Measurements from ENCODE around the gene EOLA2.

Gene EOLA2

GRCh38 chrX:149938427-149938880, at the start of gene EOLA2:
Gene EOLA2, minus strand, starts transcription at chrX:149938491. Its CDS starts 4,617 bp downstream, at chrX:149933874.
- peak; percentile 96 for DNase-seq (ENCODE audit: extremely low read depth, low read depth)
- peak; percentile 54 for TF ChIP-seq CTCF (IDR thresholded peaks at IDR 0.05; ENCODE audit: low read depth, low read length)

GRCh38 chrX:149987613-149988012, 49.3 kb upstream of the EOLA2 start:
- no peak for DNase-seq (ENCODE audit: extremely low read depth, low read depth)
- no peak for TF ChIP-seq CTCF (IDR thresholded peaks at IDR 0.05; ENCODE audit: low read depth, low read length)

DNA sequence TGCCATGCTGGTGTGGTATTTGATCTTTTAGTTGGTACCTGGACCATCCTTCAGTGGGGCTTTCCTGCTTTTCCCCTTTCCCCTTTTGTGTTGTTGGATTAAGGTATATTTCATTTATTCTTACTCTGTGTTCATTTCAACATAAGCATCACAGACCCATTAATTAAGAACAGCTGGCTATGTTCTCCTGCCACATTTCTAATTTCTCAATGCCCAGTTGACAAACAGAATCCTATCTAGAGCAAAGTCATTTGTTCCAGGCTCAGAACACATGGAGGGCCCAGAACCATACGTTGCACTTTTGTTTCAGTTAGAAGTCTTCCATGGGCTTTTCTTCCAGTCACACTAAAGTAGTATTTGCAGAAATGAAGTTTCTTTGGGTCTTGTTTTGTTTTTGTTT, 46.1 kb upstream of the EOLA2 start:
- no peak for TF ChIP-seq CTCF (IDR thresholded peaks at IDR 0.05; ENCODE audit: low read depth, low read length)
- no peak for DNase-seq (ENCODE audit: extremely low read depth, low read depth)

DNA sequence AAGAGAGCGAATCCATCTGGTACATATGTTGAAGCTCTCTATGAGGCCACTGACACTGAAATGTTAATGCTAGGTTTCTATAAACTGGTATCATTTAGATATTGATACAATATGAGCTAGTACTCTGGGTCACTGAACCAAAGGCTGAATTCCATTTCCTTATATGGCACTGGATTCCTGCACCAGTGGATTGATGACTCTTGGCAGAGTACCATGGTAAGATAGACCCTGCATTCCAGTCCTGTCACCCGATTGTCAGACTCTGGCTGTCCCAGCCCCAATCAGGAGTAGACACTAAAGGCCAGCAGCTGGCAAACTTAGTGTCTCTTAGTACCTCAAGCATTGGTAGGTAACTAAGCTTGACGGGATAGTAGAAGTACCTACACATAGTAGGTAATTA, 44.0 kb upstream of the EOLA2 start:
- TF ChIP-seq CTCF (IDR thresholded peaks at IDR 0.05; ENCODE audit: low read depth, low read length) = no peak
- no peak for DNase-seq (ENCODE audit: extremely low read depth, low read depth)

GRCh38 chrX:149979126-149979644, 40.9 kb upstream of the EOLA2 start:
- no peak for DNase-seq (ENCODE audit: extremely low read depth, low read depth)
- TF ChIP-seq CTCF (IDR thresholded peaks at IDR 0.05; ENCODE audit: low read depth, low read length) = no peak

GRCh38 chrX:149962859-149963757, 24.8 kb upstream of the EOLA2 start:
- peak; percentile 23 for DNase-seq (ENCODE audit: extremely low read depth, low read depth)
- peak; percentile 76 for TF ChIP-seq CTCF (IDR thresholded peaks at IDR 0.05; ENCODE audit: low read depth, low read length)

DNA sequence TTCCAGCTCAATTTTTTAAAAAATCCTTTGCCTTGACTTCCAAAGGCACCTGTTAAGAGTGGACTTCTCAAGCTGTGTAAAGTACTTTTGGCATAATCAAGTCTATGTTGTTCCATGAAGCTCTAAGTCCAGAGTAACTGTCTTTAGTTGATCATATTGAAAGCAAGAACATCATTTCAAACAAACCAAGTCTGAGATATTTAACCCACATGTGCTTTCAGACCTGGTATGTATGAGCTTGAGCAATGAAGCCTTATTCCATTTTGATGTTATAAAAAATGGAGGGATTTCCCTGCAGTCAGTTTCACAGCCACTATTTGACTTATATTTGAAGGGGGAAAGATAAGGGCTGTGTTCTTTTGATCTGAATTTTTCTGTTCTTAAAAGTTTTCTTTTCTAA, 23.7 kb upstream of the EOLA2 start:
- no peak for DNase-seq (ENCODE audit: extremely low read depth, low read depth)
- TF ChIP-seq CTCF (IDR thresholded peaks at IDR 0.05; ENCODE audit: low read depth, low read length) = no peak

Data from AG09319 (cell line).